CD14-positive monocyte (primary cell): ENCODE data around the gene TOP3A. TPM values are rescaled to one million over a fixed set of nuclear protein-coding genes. Genes with fewer than 3 reads are reported as not detected.
A peak's percentile ranks its signal among the peaks of the same experiment; 100 is the strongest.

ENCODE experiments used
- DNase-seq, 3 donors: peaks; one replicate each; pipeline ENCODE4 v3.0.0-alpha.2; 2011 to 2022
- H2AFZ ChIP-seq: 2 replicates; pipeline ENCODE4 v1.6.0; 2012; ENCODE audit warnings: mild to moderate bottlenecking, low read depth, low read length, inconsistent platforms; ENCODE audit not compliant: insufficient read depth, poor library complexity, severe bottlenecking
- H3K27ac ChIP-seq, 2 donors: 1 replicate in 1 of 2; 2 replicates in 1 of 2; pipeline ENCODE4 v1.5.1; 2012 to 2013; ENCODE audit warnings: low read length in 2 of 2, control low read depth in 1 of 2, inconsistent platforms in 1 of 2, low read depth in 1 of 2, mild to moderate bottlenecking in 1 of 2
- H3K27me3 ChIP-seq, 2 donors: one replicate each; pipeline versions ENCODE4 v1.6.0 to v1.6.1; 2011 to 2013; ENCODE audit warnings: low read length in 2 of 2; ENCODE audit not compliant: control insufficient read depth in 2 of 2, insufficient read depth in 2 of 2
- H3K36me3 ChIP-seq, 2 donors: replicated peaks in 1 of 2; 1 replicate in 1 of 2; 2 replicates in 1 of 2; pipeline versions ENCODE4 v1.5.1 to v1.6.1; 2012 to 2013; ENCODE audit warnings: low read length in 2 of 2, control low read depth in 1 of 2, inconsistent platforms in 1 of 2, mild to moderate bottlenecking in 1 of 2; ENCODE audit not compliant: insufficient read depth in 2 of 2, control insufficient read depth in 1 of 2
- H3K4me1 ChIP-seq, 2 donors: 1 replicate in 1 of 2; 2 replicates in 1 of 2; pipeline versions ENCODE4 v1.5.1 to v1.6.1; 2012 to 2013; ENCODE audit warnings: low read length in 2 of 2, control low read depth in 1 of 2, inconsistent platforms in 1 of 2, mild to moderate bottlenecking in 1 of 2, moderate library complexity in 1 of 2; ENCODE audit not compliant: insufficient read depth in 2 of 2, control insufficient read depth in 1 of 2
- H3K4me2 ChIP-seq: replicated peaks from 2 replicates; pipeline ENCODE3; 2012; ENCODE audit warnings: low read length, moderate library complexity, mild to moderate bottlenecking; ENCODE audit not compliant: poor library complexity, severe bottlenecking; ENCODE audit errors: extremely low read depth
- H3K4me3 ChIP-seq, 3 experiments: fragments of 200-600 bp in 1 of 3; sonication (generic) in 1 of 3; replicated peaks in 1 of 3; 1 replicate in 2 of 3; 2 replicates in 1 of 3; pipeline ENCODE4 v1.5.1; 2011 to 2013; ENCODE audit warnings: low read length in 3 of 3, mild to moderate bottlenecking in 3 of 3, control low read depth in 2 of 3, low read depth in 2 of 3, inconsistent platforms in 1 of 3, moderate library complexity in 1 of 3
- H3K79me2 ChIP-seq: 2 replicates; pipeline ENCODE4 v1.6.0; 2012; ENCODE audit warnings: mild to moderate bottlenecking, control low read depth, inconsistent platforms, low read length, moderate library complexity; ENCODE audit not compliant: insufficient read depth
- H3K9ac ChIP-seq: 2 replicates; pipeline ENCODE4 v1.6.0; 2017; ENCODE audit warnings: low read length, mild to moderate bottlenecking; ENCODE audit not compliant: insufficient read depth, poor library complexity, severe bottlenecking
- H3K9me3 ChIP-seq, 2 donors: replicated peaks in 1 of 2; 1 replicate in 1 of 2; 2 replicates in 1 of 2; pipeline versions ENCODE4 v1.5.1 to v1.6.1; 2012 to 2013; ENCODE audit warnings: low read length in 2 of 2, control low read depth in 1 of 2; ENCODE audit not compliant: control insufficient read depth in 1 of 2, insufficient read depth in 1 of 2
- H4K20me1 ChIP-seq: 2 replicates; pipeline ENCODE4 v1.6.0; 2012; ENCODE audit warnings: mild to moderate bottlenecking, low read length, control low read depth, moderate library complexity; ENCODE audit not compliant: insufficient read depth
- H3K27ac Mint-ChIP-seq, 7 donors: one replicate each; pipeline ENCODE4 v1.8.0; 2020; ENCODE audit warnings: mild to moderate bottlenecking in 7 of 7, mixed read lengths in 7 of 7, moderate library complexity in 6 of 7, inconsistent platforms in 2 of 7
- H3K27me3 Mint-ChIP-seq, 3 donors: one replicate each; pipeline ENCODE4 v1.8.0; 2021 to 2022; ENCODE audit warnings: low read depth in 3 of 3, mild to moderate bottlenecking in 3 of 3, mixed read lengths in 3 of 3, moderate library complexity in 3 of 3, inconsistent platforms in 1 of 3
- H3K36me3 Mint-ChIP-seq, 2 donors: one replicate each; pipeline ENCODE4 v1.8.0; 2020; ENCODE audit warnings: mixed read lengths in 2 of 2, inconsistent platforms in 1 of 2, mild to moderate bottlenecking in 1 of 2
- H3K4me1 Mint-ChIP-seq: one replicate; pipeline ENCODE4 v1.8.0; 2020; ENCODE audit warnings: mild to moderate bottlenecking, mixed read lengths
- H3K4me3 Mint-ChIP-seq, 2 donors: one replicate each; pipeline ENCODE4 v1.8.0; 2020; ENCODE audit warnings: mild to moderate bottlenecking in 2 of 2, mixed read lengths in 2 of 2, moderate library complexity in 1 of 2
- H3K9me3 Mint-ChIP-seq, 7 donors: one replicate each; pipeline ENCODE4 v1.8.0; 2020 to 2022; ENCODE audit warnings: mixed read lengths in 7 of 7, mild to moderate bottlenecking in 6 of 7, moderate library complexity in 6 of 7, inconsistent platforms in 2 of 7
- CTCF ChIP-seq: fragments of 200-600 bp; IDR thresholded peaks from one replicate; pipeline ENCODE4 v1.8.0; 2022; ENCODE audit warnings: antibody characterized with exemption, mild to moderate bottlenecking
- WGBS: methylation state at CpG from one replicate; pipeline ENCODE4 v1.1.5; 2013; ENCODE audit warnings: missing lambda C conversion rate; ENCODE audit not compliant: insufficient coverage; 5-methylcytosine and 5-hydroxymethylcytosine counted together
- intact Hi-C, 2 donors: fragments of 100-400 bp; cut with micrococcal nuclease; formaldehyde crosslinking; loops; one replicate each; pipeline versions ENCODE4 v1.15.0 to v1.15.1; 2023
- polyA plus RNA-seq, 3 donors: library from polyadenylated mRNA; depleted of rRNA in 1 of 3; unstranded in 2 of 3; stranded (reverse) in 1 of 3; fragments of 300-500 nt in 2 of 3; fragments of >200 nt in 1 of 3; fragmentation: Illumina TruSeq in 2 of 3; gene quantifications; 1 replicate in 2 of 3; 2 replicates in 1 of 3; pipeline ENCODE4 v1.2.3, GENCODE V29; 2012 to 2021

Gene TOP3A
- polyA plus RNA-seq, 3 donors: 15.2 to 25.6 (median 22.3) TPM

- Histone ChIP-seq H3K27ac (peak overlapping the region in 1 of 2 donors; percentile 20), H3K4me3 (no peak overlapping the region), H2AFZ (no peak overlapping the region), H3K36me3 (peaks cover 66 to 68% of the 10 kb centered on the region in 2 donors), H3K4me1 (peaks cover 22 to 28% of the 10 kb centered on the region in 2 donors), H3K79me2 (peaks cover 39% of the 10 kb centered on the region), H3K27me3 (no peaks in the 10 kb centered on the region), H3K4me2 (no peak overlapping the region), H4K20me1 (peaks cover 81% of the 10 kb centered on the region), H3K9me3 (no peaks in the 10 kb centered on the region), H3K9ac (no peak overlapping the region)
- H3K4me1 Mint-ChIP-seq: peaks cover 21% of the 10 kb centered on the region
- H3K27me3 Mint-ChIP-seq: peaks cover 0 to 3% (median 0%) of the 10 kb centered on the region in 3 donors
- H3K36me3 Mint-ChIP-seq: peaks cover 63 to 71% of the 10 kb centered on the region in 2 donors
- H3K4me3 Mint-ChIP-seq: no peak overlapping the region
- no peak for TF ChIP-seq CTCF
- no peaks in the 10 kb centered on the region for H3K9me3 Mint-ChIP-seq
- 98% methylated on average over 6 of the region's 8 CpGs for WGBS
- H3K27ac Mint-ChIP-seq: peak overlapping the region in 2 of 7 donors; percentile 42 to 85
- no peak for DNase-seq
- intact Hi-C loops: loop anchor here in 1 of 2 donors (5.0 kb wide), 1 partner anchor 42 kb away; no protein-coding TSS in a partner anchor
Observed at GRCh38 chr17:18254888-18255649, 59.7 kb downstream of the TOP3A start.

- H3K4me2 ChIP-seq: no peak overlapping the region
- peaks cover 14% of the 10 kb centered on the region for H3K4me1 Mint-ChIP-seq
- H2AFZ ChIP-seq: no peak overlapping the region
- TF ChIP-seq CTCF: no peak
- peaks cover 70 to 80% of the 10 kb centered on the region in 2 donors for H3K36me3 Mint-ChIP-seq
- H3K36me3 ChIP-seq: peaks cover 69 to 75% of the 10 kb centered on the region in 2 donors
- H3K27ac ChIP-seq: peak overlapping the region in 1 of 2 donors; percentile 20
- H3K27ac Mint-ChIP-seq: peak overlapping the region in 2 of 7 donors; percentile 47 to 85
- no peaks in the 10 kb centered on the region for H3K9me3 Mint-ChIP-seq
- DNase-seq: no peak
- no peaks in the 10 kb centered on the region for H3K27me3 ChIP-seq
- peaks cover 15 to 21% of the 10 kb centered on the region in 2 donors for H3K4me1 ChIP-seq
- H3K9ac ChIP-seq: no peak overlapping the region
- peaks cover 39% of the 10 kb centered on the region for H3K79me2 ChIP-seq
- WGBS: 99% methylated on average over 22 of the region's 27 CpGs
- peaks cover 84% of the 10 kb centered on the region for H4K20me1 ChIP-seq
- peaks cover 0 to 3% (median 0%) of the 10 kb centered on the region in 3 donors for H3K27me3 Mint-ChIP-seq
- H3K4me3 ChIP-seq: no peak overlapping the region
- H3K9me3 ChIP-seq: no peaks in the 10 kb centered on the region
- intact Hi-C loops: no loop called here
- no peak overlapping the region for H3K4me3 Mint-ChIP-seq
Observed at GRCh38 chr17:18253947-18254821, 60.6 kb downstream of the TOP3A start.
